HG03571 (cell line): ENCODE measurements around the gene MED8.

Source experiments
- ATAC-seq: cut with Tn5 transposase; IDR thresholded peaks from one replicate; pipeline ENCODE4 v1.9.1; 2021; ENCODE audit not compliant: unreplicated experiment

MED8 gene

GRCh38 chr1:43337588-43337987, 52.0 kb downstream of the MED8 start, which contains the start of gene MPL:
TSS of gene MPL (plus strand) at chr1:43337818. CDS start at chr1:43337849, 31 bp downstream.
- no peak for ATAC-seq

GRCh38 chr1:43334453-43335205, 55.0 kb downstream of the MED8 start:
- no peak for ATAC-seq
